Activated CD4-positive, alpha-beta T cell treated with anti-CD3 and anti-CD28 coated beads, Interleukin-2, amount 50 U/mL, for 16 hours (primary cell): ENCODE results near the gene CALR.
"Not testable (repeated sequence)": the region's sequence is repeated elsewhere in the genome, so short reads cannot be mapped to it uniquely, and the experiment has no call there.

Experiments used
- DNase-seq: peaks from one replicate; pipeline ENCODE4 v3.0.0-alpha.2; 2020

The CALR gene

DNA sequence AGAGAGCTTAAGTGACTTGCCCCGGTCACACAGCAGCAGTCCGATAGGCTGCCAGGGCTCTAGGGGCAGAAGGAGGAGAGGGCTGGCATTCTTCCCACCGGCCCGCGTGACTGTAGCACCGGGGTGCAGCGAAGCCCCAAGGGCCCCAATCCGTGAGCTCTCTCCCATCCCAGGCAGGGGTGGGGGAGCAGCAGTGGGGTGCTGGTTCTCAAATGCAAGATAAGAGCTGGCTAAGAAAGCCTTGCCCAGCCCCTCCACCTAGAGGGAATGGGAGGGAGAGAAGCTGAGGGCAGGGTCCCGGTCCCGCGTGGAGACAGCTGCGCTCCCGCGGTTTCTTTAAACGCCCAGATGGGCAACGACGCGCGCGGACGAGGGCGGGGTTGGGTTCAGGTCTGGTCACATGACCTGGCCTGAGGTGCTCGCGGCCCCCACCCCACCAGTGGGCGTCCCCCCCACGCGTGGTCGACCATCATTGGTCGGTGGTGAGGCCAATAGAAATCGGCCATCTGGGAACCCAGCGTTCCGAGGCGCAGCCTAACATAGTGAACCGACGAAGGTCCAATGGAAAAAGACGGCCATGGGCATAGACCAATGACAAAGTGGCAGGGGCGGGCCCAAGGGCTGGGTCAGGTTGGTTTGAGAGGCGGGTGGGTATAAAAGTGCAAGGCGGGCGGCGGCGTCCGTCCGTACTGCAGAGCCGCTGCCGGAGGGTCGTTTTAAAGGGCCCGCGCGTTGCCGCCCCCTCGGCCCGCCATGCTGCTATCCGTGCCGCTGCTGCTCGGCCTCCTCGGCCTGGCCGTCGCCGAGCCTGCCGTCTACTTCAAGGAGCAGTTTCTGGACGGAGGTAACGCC, at the start of gene CALR:
Gene CALR (plus strand): TSS at position 683 of the 852 bp plus-strand sequence. CDS start 71 bp downstream, at position 754.
- DNase-seq = peak; percentile 100

DNA sequence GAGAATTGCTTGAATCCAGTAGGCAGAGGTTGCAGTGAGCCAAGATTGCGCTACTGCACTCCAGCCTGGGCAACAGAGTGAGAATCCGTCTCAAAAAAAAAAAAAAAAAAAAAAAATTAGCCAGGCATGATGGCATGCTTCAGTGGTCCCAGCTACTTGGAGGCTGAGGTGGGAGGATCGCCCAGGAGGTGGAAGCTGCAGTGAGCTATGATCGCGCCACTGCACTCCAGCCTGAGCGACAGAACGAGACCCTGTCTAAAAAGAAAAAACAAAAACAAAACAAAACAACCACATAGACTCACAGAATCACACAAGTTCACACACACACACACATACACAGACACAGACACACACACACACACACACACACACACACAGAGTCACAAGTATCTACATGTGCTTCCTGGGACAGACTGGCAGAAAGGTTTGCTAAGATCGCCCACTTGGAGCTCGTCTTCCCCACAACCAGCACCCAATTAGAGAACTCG, 48.1 kb upstream of the CALR start:
- not testable (repeated sequence) for DNase-seq

DNA sequence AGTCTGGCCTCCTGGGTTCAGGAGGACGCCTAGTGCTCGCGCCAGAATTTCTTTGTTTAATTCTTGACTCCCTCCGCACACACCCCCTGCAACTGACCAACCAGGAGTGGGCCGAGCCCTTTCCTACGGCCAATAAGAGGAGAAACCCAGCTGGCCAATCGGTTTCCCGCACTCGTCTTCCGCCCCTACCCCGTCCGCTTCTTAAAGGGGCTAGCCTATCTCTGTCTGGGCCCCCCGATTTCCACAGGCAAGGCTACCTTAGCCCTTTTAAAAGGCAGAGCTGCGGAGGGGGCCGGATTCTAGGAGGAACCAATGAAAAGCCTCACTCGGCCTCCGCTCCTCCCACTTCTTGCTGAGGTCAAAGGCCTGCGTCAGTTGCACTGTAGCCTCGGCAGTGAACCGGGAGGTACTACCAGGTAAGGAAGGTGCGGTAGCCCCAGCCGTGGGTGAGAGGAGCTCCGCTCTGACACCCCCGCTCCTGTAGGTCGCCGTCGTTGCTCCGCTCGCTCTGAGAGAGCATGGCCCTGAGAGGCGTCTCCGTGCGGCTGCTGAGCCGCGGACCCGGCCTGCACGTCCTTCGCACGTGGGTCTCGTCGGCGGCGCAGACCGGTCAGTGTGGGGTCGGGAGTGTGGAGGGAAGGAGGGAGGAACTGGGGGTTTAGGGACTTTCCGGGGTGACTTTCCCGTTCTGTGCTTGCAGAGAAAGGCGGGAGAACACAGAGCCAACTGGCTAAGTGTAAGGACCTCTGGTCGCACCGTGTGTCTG, 47.4 kb upstream of the CALR start, which contains the start of gene GCDH:
Gene GCDH (plus strand): TSS at position 374 of the 766 bp plus-strand sequence. CDS start 145 bp downstream, at position 519.
- DNase-seq = peak; percentile 99

DNA sequence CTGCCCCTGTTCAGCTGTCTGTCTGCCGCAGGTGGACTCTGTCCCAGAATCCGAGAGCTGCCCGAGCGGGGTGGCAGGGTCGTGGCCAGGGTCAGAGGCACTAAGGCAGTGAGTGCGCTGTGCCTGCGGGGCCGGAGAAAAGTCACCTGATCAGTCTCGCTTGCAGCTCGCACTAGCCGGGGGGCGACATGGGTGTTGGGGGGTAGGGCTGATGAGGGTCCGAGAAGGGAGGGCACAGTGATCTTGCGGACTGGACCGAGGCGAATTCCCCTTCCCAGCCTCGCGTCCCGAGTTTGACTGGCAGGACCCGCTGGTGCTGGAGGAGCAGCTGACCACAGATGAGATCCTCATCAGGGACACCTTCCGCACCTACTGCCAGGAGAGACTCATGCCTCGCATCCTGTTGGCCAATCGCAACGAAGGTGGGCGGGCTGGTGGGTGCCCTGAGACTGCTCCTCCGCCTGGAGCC, 46.8 kb upstream of the CALR start:
- DNase-seq = no peak

DNA sequence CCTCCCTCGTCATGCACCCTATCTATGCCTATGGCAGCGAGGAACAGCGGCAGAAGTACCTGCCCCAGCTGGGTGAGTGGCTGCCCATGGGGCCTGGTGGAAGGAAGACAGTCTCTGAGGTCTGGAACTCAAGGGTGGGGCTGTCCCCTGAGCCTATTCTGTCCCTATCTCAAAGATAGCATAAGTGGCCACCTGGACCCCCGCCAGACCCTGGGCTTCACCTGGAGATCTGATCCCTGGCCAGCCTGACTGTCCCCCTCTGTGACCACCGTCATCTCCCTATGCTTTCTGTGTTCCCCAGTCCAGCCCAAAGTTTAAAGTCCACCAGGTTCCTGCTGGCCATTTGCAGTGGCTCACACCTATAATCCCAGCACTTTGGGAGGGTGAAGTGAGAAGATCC, 44.8 kb upstream of the CALR start:
- no peak for DNase-seq

DNA sequence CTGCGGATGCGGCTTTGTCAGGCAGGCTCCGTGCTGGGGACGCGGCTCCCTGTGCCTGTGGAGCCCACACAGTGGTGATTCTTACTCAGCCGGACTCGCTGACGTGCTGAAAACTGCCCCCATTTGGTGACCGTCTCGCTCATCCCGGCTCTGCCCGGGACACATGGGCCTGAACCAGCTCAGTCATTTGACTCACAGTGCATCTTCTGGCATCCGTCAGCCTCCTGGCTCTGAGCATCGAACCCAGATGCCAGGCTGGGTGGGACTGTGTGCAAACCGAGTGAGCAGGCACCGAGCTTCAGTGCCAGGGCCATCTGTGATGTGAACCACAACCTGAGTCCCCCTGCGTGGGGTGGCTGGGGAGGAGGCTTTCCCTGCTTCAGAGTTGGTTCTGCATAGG, 41.9 kb upstream of the CALR start:
- no peak for DNase-seq

DNA sequence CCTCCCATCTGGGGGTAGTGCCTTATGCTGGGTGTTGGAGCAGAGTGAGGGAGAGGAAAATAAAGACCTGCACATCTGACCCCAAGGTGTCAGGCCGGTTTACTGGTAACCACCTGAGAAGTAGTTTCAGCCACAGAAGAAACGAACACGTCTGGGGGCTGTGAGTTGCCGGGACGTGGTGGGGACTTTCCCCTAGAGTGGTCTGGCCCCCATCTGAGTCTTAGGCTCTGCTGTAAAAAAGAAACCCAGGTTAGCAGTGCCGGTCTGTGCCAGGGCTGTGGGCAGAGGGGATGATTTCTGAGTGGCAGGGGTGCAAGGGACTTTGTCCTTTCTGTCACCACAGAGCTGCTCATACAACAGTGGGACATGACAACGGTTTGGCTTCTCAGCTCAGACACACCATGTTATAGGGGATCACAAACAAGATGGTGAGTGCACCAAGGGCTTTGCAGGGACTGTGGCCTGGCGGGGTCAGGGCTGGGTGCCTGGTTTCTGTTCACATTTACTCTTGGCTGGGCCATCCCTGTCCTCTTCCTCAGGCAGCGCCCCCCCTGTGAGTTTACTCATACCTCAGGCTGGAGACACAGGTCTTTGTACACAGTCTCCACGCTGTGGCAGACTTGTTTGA, 38.4 kb upstream of the CALR start:
- DNase-seq = peak; percentile 65

DNA sequence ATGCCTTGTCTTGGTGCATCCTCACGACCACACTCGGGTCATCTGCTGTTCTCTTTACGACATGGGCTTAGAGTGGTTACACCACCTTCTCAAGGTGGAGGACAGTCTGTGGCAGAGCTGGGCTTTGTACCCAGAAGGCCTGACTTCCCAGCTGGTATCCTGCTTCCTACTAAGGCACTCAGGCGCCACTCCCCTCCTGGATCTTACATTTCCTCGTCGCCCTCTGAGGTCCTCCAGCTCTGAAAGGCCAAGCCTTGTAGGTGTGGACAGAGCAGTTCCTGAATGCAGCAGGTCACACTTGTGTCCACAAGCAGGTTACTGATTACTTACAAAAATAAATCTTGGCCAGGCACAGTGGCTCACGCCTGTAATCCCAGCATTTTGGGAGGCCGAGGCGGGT, 31.2 kb upstream of the CALR start:
- DNase-seq = no peak

DNA sequence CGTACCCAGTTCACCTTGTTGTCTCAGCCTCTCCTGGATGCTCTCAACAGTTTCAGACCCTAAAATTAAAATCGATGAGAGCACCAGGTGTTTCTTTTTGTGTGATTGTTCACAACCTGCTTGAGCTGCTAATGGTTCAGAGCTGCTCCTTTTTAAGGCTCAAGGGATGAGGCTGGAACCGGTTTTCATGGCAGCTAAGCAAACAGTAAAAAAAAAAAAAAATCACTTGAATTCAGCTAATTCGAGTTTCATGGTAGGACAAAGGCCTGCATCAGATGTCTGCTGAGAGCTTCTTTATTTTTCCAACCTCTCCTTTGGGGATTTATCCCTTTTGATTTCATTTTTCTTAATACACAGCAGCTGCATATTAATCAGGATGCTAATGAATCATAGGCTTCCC, 25.8 kb upstream of the CALR start:
- DNase-seq = no peak

DNA sequence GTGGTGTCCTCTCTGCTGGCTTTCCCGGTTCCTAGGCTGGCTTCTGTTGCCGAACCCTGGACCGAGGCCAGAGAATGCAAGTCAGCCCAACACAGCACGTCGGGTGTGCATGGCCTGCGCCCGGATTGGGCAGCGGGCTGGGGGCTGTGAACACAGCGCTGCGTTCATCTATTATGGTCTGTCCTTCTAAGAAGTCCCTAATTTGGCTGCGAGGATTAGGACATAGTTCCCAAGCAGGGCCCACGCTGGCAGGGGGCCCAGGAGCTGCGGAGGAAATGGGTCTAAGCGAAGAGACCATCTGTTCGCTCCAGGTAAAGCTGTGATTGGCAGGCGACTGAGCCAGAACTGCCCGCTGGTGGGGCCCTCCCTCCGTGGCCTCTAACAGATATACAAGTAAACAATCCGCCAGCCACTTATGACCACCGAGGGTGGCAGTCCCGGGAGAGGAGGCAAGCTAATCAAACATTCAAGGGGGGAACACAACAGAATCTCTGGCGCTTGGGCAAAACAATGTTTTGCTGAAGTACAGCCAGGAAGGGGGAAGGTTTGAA, 25.3 kb upstream of the CALR start:
- DNase-seq = no peak

DNA sequence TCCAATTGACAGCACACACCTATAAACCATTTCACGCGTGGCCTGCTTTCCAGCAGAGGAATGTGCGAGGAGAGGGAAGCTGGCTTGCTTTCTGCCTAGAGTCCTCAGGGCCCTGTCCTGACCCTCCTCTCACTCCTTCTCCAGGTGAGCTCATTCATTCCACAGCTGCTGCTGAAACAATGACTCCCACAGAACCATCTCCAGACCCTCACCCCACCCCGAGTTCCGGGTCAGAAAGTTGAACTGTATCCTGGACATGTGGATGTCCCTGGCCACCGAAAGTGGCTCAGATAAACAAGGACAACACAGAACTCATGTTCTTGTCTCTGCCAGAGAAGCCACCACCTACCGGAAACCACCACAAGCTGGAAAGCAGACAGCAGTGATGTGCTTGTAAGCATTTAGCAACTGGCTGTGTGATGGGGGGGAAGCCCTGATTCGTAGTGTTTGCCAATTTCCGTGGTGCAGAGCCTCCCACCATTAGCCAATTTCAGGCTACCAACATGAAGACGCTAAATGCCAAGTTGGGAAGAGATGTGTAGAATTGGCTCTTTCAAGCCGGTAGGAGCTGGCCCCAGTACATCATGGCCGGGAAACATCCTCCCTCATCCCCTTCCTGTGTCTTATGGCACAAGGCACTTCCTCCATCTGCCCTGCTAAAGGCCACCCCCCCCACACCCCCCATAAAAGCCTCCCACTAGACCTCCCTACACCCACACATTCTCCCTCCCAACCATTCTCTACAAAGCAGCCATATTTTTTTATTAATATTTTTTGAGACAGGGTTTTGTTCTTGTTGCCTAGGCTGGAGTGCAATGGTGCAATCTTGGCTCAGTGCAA, 24.3 kb upstream of the CALR start:
- DNase-seq = peak; percentile 48

DNA sequence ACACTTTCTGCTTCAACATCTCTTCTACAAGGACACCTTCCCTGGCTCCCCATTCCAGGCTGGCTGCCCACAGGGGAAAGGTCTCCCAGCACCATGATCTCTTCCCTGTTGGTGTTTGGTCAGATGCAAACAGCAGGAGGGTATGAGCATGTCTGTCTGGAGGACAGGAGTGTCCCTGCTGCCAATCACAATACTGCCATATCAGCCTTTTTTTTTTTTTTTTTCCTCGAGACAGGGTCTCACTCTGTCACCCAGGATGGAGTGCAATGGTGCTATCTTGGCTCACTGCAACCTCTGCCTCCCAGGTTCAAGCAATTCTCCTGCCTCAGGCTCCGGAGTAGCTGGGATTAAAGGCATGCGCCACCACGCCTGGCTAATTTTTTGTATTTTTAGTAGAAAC, 22.5 kb upstream of the CALR start:
- DNase-seq = not testable (repeated sequence)

DNA sequence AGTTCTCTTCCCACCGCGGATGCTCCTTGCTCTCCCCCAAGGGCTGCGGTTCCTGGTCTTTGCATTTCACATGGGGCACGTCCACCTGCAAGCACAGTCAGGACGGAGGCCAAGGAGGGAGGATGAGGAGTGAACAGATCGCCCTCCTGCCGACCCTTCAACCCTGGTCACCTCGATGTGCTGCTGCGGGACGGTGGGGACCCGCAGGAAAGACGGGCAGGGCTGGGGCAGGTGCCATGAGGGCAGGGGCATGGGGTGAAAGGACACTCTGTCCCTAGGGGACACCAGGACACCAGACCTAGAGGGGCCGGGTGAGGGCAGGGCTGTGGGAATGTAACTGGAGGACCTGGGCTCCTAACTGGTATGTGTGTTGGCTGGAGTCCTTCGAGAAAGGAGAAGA, 20.2 kb upstream of the CALR start:
- DNase-seq = no peak

DNA sequence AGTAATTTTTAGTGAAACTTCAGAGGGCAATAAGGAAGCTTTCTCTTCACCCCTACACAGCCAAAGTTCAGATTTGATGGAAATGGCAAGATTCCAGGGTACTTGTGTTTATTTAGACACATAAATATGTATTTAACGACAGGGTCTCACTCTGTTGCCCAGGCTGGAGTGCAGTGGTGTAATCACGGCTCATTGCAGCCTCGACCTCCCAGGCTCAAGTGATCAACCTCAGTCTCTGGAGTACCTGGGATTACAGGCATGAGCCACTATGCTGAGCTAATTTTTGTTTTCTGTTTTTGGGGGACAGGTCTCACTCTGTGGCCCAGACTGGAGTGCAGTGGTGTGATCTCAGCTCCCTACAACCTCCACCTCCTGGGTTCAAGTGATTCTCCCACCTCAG, 17.4 kb upstream of the CALR start:
- DNase-seq = no peak

DNA sequence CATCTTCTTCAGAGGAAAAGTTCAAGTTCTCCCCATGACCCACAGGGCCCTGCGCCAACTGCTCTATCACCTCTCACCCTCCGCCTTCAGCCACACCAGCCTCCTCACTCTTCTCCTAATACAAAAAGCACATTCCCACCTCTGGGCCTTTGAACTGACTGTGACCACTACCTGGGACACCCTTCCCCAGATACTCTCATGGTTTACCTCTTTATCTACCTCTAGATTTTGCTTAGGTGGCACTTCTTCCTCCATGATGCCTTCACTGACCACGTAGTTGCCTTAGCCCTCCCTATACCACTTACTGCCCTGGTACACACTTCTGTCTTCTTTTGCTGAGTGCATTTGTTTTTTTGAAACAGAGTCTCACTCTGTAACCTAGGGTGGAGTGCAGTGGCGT, 15.4 kb upstream of the CALR start:
- DNase-seq = no peak

DNA sequence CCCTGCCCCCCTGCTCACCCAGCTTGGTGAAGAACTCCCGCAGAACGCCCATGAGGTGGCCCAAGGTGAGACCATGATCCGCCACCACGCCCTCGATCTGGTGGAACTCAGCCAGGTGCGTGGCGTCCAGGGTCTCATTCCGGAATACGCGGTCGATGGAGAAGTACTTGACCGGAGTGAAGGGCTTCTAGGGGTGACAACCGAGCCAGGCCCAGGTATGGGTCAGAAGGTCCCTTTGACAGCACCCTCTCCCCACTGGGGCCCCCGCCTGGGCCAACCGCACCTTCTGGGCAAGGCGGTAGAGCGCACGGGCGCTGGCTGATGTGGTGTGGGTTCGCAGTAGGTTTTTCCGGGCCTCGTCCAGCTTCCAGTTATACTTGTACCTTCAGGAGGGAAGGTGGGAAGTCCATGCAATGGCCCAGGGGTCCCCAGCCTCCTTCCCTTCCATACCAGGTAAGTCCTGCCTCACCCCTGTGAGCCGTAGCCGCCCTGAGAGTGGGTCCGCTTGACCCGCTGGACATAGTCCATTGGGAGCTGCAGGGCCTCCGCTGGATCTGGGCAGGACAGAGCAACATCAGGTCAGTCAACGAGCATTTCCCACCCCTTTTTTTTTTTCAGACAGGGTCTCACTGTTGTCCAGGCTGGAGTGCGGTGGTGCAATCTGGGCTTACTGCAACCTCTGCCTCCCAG, 13.6 kb upstream of the CALR start:
- DNase-seq = no peak

DNA sequence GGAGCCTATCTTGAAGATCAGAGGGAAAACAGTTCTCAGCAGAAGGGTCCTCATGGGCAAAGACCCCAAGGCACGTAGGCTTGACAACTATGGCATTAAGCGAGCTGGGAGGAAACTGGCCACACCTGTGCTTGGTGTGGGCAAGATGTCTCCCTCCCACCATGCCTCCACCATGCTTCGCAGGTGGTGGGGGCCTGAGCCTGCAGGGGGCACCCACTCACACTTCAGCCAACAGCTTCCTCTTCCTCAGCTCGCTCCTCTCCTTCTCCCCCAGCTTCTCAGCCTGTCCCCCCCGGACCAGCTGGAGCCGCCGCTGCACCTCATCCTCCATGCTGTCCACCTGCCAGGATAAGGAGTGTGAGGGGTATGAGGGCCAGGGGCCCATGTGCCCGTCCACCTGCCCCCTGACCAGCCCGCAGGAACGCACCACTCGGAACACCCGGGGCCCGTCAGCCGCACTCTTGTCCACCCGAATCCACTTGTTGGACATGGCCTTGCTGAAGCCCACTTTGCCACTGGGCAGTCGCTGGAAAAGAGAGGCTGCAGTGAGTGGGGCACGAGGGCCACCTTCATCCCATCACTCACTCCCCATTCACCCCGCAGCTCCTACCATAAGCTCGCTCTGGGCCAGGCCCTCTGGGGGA, 8.3 kb upstream of the CALR start:
- DNase-seq = no peak

DNA sequence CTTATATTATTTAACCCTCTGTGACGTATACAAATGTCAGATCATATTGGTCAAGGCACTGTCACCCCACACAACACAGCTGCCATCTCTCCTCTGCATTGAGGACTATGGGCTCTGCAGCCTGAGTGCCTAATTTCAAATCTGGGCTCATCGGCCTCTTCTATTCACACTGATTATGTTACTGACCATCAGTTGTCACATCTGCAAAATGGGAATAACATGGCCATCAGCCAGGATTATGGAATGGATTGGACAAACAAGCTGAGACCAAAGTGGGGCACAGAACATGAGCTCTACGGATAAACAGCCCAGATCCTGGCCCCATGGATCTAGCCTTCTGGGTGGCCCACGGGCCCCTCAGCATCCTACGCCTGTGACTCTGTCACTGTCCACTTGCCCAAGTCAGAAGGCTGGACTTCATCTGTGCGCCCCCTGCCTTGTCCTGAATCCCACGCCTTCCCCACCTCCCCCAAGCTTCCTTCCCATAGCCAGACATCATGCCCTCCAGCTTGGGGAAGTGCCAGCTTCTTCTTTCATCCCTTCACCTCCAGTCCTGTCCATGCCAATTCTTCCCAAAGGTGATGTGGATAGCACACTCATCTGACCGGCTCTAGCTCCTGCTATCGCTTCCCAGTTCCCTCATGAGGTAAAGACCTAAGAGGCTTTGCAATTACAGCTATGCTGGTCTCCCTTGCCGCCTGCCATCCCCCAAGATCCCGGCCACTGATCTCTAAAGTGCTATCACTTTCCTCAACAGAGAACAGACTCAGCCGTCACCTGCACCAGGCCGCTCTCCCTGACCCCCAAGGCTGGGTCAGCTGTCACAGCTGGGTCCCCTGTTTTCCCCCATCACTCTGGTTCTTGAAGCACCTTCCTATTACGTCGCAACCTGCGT, 5.8 kb upstream of the CALR start:
- no peak for DNase-seq

DNA sequence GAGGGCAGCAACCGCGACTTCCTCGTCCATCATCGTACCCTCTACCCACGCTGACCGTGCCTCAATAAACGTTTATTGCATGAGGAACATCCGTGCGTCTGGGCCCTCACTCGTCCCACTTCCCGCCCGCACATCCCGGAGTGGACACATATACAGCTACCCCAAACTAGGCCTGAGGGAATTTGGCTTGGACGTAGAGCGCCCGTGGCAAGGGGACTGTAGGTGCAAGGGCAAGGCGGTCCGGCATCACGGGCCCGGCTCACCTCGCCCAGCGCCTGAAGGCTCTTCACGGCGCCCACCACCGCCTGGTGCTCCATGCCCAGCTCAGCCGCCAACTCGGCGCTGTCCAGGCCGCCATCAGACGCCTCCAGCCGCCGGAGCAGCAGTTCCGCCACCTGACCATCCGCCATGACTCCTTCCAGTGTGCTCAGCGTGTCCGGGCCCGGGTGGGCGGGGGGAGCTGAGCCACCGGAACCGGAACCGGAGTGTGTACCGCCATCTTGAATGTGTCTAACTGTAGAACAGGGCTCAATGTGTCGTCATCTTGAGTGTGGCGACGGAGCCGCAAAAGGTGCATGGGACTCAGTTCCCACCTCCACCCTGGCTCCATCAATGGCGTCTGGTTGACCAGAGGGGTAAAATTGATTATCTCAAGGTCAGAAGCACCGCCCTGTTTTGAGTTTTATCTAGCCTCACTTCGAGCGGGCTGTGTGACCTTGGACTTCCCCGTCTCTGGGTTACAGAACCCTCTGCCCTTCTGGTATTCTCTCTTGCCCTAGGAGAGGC, 4.9 kb upstream of the CALR start, which contains the start of gene FARSA:
Gene FARSA (minus strand): TSS at position 425 of the 786 bp plus-strand sequence. CDS start 15 bp downstream, at position 410.
- DNase-seq = peak; percentile 94
